SK-N-MC (cell line): ENCODE data around the gene ABCB8.
A peak's percentile ranks its signal among the peaks of the same experiment; 100 is the strongest.

ENCODE experiments used
- DNase-seq: peaks from one replicate; pipeline ENCODE4 v3.0.0-alpha.2; 2011; ENCODE audit warnings: low read depth, low spot score
- H3K27ac ChIP-seq: fragments of 200-600 bp; sonication (generic); 2 replicates; pipeline ENCODE4 v1.5.1; 2016; ENCODE audit warnings: mixed run types
- H3K36me3 ChIP-seq: fragments of 200-600 bp; sonication (generic); 2 replicates; pipeline ENCODE4 v1.6.1; 2017; ENCODE audit warnings: antibody characterized with exemption, low read length, mixed read lengths; ENCODE audit not compliant: insufficient read depth
- H3K4me3 ChIP-seq: fragments of 200-600 bp; sonication (generic); 2 replicates; pipeline ENCODE4 v1.5.1; 2016
- H3K9ac ChIP-seq: fragments of 200-600 bp; sonication (generic); 2 replicates; pipeline ENCODE4 v1.8.0; 2017; ENCODE audit warnings: mixed run types, mixed read lengths; ENCODE audit not compliant: insufficient read length
- H3K9me3 ChIP-seq: fragments of 200-600 bp; sonication (generic); 2 replicates; pipeline ENCODE4 v1.6.1; 2017; ENCODE audit warnings: low read depth, mild to moderate bottlenecking, antibody characterized with exemption, low read length, moderate library complexity, mixed read lengths
- EZH2 ChIP-seq: fragments of 200-600 bp; sonication (generic); IDR thresholded peaks from one replicate; pipeline ENCODE4 v1.6.1; 2017; ENCODE audit warnings: antibody characterized with exemption
- FOXP2 ChIP-seq: optimal IDR thresholded peaks from 2 replicates; pipeline ENCODE3; 2011; ENCODE audit warnings: mild to moderate bottlenecking, moderate library complexity; ENCODE audit not compliant: insufficient read depth; ENCODE audit errors: extremely low read length, control extremely low read depth
- POLR2AphosphoS5 ChIP-seq: IDR thresholded peaks from 2 replicates; pipeline ENCODE4 v1.6.1; 2012; ENCODE audit warnings: mild to moderate bottlenecking, low read depth, low read length, borderline replicate concordance

ABCB8 gene

DNA sequence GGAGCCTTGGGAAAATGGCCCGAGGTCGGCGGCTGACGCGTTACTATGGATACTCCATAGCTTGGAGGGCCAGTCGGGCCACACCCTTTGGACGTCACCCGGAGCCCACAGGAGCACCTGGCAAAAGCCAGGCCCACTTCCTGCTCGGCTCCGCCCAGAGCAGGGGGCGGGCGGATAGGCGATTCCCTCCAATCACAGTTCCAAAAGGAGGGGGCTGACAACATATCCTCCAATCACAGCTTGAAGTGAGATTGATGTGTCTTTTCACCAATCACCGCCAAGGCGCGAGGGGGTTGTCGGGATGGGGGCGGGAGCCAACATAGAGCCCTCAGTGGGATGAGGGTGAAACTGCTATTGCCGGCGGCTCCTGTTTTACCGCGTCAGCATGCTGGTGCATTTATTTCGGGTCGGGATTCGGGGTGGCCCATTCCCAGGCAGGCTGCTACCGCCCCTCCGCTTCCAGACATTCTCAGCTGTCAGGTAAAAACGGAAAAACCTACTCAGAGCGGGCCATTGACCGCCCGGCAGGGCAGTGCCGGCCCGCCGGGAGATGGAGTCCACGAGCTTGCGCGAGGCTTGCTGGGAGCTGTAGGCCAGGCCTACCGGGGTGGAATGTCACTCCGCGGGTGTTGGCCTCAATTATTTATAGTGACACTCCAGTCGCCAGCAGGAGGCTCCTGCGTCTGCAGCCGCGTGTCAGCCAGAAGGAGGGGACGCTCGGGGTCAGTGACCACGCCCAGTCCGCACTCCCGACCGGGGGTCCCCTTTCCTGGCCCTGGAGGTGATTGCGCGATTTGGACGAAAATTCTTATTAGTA lies at the start of gene ABCB8:
ABCB8 (plus strand) TSS at position 320 of the 817 bp plus-strand sequence; CDS start at position 386, 66 bp downstream.
- Histone ChIP-seq H3K27ac (no peak within 1 kb of the TSS; the same call in 1 of the 2 replicates), H3K9ac (peak within 1 kb of the TSS; percentile 93), H3K36me3 (no peaks in the 10 kb centered on the region), H3K9me3 (no peaks in the 10 kb centered on the region), H3K4me3 (peak within 1 kb of the TSS; percentile 90)
- TF ChIP-seq POLR2AphosphoS5 (peak; percentile 85), EZH2 (no peak), FOXP2 (no peak)
- DNase-seq = peak; percentile 98

DNA sequence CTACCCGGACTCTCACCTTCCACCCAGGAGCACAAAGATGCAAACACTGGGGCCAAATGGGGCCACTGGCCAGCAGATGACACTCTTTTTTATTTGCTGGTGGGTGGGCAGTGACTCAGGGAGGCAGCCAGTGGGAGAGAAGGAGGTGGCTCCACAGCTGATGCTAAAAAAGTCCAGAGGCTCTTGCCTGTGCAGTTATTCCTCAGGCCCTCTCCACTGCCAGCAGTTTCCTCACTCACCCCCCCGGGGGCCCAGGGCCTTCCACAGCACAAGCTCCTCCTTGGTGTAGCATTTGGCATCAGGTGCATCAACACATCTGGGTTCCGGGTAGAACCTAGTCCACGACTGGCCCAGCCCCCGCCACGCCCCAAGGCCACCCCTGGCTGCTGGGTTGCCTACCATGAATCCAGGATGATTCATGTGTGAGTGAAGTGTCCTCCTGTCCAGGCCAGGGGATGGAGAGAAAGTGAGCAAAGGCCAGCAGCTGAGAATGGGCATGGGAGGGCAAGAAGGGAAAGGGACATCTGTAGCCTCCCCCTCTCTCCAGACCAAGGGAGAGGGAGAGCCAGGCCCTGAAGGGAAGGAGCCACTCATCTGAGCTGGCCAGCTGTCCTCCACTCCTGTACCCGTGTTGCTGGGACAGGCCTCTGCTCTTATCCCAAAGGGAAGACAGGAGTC lies 48.4 kb upstream of the ABCB8 start:
- TF ChIP-seq EZH2 (no peak), POLR2AphosphoS5 (no peak), FOXP2 (no peak)
- Histone ChIP-seq H3K27ac (no peak overlapping the region), H3K36me3 (no peaks in the 10 kb centered on the region)

GRCh38 chr7:150980663-150981062 lies 47.6 kb upstream of the ABCB8 start:
- Histone ChIP-seq H3K9ac (no peak overlapping the region), H3K27ac (no peak overlapping the region), H3K9me3 (no peaks in the 10 kb centered on the region), H3K4me3 (no peak overlapping the region), H3K36me3 (no peaks in the 10 kb centered on the region)
- TF ChIP-seq POLR2AphosphoS5 = no peak
- no peak for TF ChIP-seq EZH2
- TF ChIP-seq FOXP2 = no peak
- no peak for DNase-seq

More for the DNA sequence above, 48.4 kb upstream of the ABCB8 start:
- DNase-seq = no peak
- H3K9me3 ChIP-seq = no peaks in the 10 kb centered on the region
- H3K4me3 ChIP-seq = no peak overlapping the region
- H3K9ac ChIP-seq = no peak overlapping the region

- Histone ChIP-seq H3K36me3 (no peaks in the 10 kb centered on the region), H3K9me3 (no peaks in the 10 kb centered on the region), H3K9ac (no peak overlapping the region), H3K27ac (no peak overlapping the region), H3K4me3 (no peak overlapping the region)
- DNase-seq = no peak
- TF ChIP-seq FOXP2 = no peak
- no peak for TF ChIP-seq POLR2AphosphoS5
- TF ChIP-seq EZH2 = no peak
Observed at GRCh38 chr7:150981644-150982043, 46.6 kb upstream of the ABCB8 start.

GRCh38 chr7:150982351-150982750 lies 45.9 kb upstream of the ABCB8 start:
- Histone ChIP-seq H3K9me3 (no peaks in the 10 kb centered on the region), H3K4me3 (no peak overlapping the region), H3K9ac (no peak overlapping the region), H3K27ac (no peak overlapping the region), H3K36me3 (no peaks in the 10 kb centered on the region)
- DNase-seq = no peak
- TF ChIP-seq FOXP2 (no peak), POLR2AphosphoS5 (no peak), EZH2 (no peak)

GRCh38 chr7:150983893-150984368 lies 44.3 kb upstream of the ABCB8 start:
- TF ChIP-seq EZH2 (no peak), FOXP2 (no peak), POLR2AphosphoS5 (no peak)
- Histone ChIP-seq H3K9ac (no peak overlapping the region), H3K4me3 (no peak overlapping the region), H3K36me3 (no peaks in the 10 kb centered on the region), H3K9me3 (no peaks in the 10 kb centered on the region), H3K27ac (no peak overlapping the region)
- no peak for DNase-seq

- H3K9ac ChIP-seq = no peak overlapping the region
- no peak overlapping the region for H3K27ac ChIP-seq
- no peaks in the 10 kb centered on the region for H3K9me3 ChIP-seq
- TF ChIP-seq FOXP2 = no peak
- no peak for TF ChIP-seq EZH2
- TF ChIP-seq POLR2AphosphoS5 = no peak
- no peak for DNase-seq
- no peak overlapping the region for H3K4me3 ChIP-seq
- no peaks in the 10 kb centered on the region for H3K36me3 ChIP-seq
Observed at GRCh38 chr7:150986099-150986512, 42.1 kb upstream of the ABCB8 start.

GRCh38 chr7:150986556-150986955 lies 41.7 kb upstream of the ABCB8 start:
- DNase-seq = no peak
- TF ChIP-seq FOXP2 (no peak), POLR2AphosphoS5 (no peak), EZH2 (no peak)
- Histone ChIP-seq H3K9ac (no peak overlapping the region), H3K27ac (no peak overlapping the region), H3K9me3 (no peaks in the 10 kb centered on the region), H3K4me3 (no peak overlapping the region), H3K36me3 (no peaks in the 10 kb centered on the region)
